Stimulated activated CD4-positive, alpha-beta T cell treated with anti-CD3 and anti-CD28 coated beads, TNF-alpha, amount 100 ng/mL, for 1 hour (primary cell): Measurements from ENCODE around the gene TENM3.

Experiments used
- DNase-seq, 3 donors: peaks; one replicate each; pipeline ENCODE4 v3.0.0-alpha.2; 2020; ENCODE audit warnings: low read depth in 3 of 3, low spot score in 1 of 3

The TENM3 gene

DNA sequence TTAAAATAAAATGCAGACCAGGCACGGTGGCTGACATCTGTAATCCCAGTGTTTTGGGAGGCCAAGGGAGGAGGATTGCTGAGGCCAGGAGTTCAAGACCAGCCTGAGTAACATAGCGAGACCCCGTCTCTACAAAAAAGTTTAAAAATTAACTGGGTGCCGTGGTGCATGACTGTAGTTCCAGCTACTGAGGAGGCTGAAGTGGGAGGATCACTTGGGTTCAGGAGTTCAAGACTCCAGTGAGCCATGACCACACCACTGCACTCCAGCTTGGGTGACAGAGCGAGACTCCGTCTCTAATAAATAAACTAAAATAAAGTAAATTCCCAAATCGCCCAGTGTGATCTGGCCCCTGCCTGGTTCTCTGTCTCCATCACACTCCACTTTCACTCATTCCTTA lies 43.7 kb downstream of the TENM3 start:
- no peak for DNase-seq

DNA sequence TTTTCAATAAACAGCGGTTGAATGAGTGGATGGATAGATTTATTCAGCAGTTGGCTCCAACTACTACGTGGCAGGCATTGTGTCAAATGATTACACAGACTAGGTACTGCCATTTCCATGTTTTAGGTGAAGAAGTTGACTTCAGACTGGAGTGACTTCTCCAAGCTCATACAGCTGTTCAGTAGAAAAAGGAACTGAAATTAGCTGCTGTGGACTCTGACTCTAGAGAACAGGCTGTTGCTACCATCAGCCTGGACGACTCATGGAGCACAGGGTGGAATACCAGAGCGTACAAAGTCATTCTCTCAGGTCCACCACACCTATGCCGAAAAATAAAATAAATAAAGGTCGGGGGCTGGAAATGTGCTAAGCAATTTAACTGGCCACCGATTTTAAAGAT lies 45.3 kb downstream of the TENM3 start:
- no peak for DNase-seq

DNA sequence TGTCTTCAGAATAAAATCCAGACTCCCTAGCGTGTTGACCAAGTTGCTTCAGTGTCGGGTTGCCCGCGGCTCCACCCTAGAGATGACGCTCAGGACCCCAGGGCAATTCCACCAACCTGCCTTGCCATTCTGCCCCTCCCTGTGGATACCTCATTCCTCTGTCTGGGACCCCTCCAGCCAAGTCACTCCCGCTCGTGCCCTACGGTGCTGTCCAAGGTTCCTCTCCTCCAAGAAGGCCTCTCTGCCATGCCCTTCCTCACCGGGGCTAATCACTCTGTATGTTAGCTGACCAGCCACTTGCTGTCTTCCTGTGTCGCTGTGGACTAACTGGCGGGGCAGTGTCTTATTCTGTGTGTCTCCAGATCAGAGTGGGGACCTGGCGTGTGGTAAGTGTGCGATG lies 46.6 kb downstream of the TENM3 start:
- DNase-seq = no peak

DNA sequence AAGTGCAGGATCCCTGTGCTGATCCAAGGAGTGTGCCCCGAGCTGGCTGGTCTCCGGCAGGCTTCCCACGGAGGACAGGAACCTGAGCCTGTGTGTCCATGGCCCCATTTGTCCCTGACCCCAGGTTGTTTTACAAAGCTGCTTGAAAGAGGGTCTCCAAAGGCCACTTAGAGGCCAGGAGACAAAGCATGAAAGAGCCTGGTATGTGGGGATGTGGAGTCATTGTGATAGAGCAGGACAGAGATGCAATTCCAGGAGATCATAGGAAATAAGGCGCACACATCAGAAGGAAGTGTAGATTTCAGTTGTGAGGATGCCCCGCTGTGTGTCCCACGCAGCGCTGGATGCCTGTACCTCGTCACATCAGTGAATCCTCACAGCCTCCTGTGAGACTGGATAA lies 48.0 kb downstream of the TENM3 start:
- no peak for DNase-seq

DNA sequence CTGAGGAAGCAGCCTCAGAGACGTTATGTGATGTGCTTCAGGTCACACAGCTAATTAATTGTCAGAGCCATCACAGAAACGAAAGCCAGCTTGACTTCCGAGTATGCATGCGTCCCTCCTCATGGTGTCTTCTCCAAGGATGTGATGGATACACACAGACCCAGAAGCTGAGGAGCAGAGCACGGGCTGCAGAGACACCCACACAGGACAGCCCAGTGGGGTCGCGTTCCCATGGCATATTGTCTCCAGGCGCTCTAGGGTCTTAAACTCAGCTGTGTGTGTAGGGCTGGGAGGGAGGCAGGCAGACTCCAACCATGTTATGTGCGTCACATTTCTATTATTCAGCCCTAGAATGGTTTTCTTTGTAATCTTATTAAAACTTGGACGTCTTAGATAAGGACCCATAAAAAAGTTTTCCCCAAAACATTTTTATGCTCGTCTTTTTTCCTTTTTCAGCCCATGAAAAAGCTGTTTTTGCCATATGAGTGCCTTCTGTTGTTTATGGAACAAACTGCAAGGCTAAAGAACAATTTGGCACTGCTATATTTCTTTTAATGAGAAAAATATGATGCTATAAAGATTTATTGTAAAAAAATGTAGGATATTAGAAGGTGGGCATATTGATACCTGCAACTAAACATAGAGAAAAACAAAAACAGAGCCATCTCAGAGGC lies 48.5 kb downstream of the TENM3 start:
- no peak for DNase-seq

DNA sequence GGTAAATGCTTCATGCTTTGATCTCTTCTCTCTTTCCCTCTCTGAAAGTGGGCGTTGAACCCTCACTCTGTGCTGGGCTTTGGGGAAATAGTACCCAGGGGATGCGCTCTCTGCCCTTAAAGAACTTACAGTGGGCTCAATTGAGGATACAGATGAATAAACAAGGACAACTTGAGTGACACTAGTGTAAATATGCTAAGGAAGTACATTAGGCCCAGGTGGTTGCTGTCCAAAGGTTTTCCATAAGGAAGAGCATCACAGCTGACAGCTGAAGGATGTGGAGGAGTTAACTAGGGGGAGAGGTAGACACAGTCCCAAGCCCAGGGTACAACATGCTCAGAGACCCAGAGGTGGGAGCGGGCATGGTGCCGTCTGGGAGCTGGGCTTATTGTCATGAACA lies 49.4 kb downstream of the TENM3 start:
- no peak for DNase-seq

DNA sequence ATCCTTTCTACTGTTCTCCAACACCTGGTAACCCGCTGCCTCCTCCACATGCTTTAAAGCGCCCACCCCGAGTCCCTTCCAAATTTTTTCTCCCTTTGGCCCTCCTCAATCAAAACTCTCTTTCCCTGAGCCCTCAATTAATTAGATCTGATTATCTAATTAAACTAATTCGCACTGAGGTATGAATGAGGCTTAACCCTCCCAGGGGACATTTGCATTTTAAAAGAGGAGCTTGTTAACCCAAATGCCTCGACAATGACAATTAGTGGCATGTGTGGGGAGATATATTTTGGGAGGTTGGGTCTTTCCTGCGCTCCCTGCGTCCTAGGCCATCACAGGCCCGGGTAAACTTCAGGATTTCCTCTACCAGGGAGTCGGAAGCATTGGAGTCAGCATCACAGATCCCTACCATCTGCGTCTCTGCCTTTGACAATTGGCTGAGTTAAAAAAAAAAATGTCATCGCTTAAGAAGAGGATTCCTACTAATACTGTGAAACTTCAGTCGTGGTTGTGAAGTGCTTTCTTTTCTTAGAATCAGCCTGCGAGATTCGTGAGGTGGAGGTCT lies 50.6 kb downstream of the TENM3 start:
- DNase-seq = no peak

DNA sequence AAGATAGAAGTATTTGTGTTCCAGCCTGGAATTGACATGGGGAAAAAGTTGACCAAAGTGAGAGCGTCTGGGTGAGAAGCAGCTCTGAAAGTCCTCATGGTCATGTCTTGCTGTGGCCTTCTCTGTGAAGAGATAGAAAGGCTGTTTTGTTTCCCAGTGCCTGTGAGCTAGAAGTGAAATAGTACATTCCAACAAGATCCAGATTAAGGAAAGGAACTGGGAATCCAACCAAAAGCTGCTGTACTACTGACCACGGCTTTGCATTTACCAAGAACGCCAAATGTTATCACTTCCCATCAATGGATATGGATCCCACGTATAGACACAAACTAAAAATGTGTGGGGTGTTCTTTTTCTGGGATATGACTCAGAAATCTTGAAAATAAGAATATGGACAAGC lies 51.2 kb downstream of the TENM3 start:
- no peak for DNase-seq

DNA sequence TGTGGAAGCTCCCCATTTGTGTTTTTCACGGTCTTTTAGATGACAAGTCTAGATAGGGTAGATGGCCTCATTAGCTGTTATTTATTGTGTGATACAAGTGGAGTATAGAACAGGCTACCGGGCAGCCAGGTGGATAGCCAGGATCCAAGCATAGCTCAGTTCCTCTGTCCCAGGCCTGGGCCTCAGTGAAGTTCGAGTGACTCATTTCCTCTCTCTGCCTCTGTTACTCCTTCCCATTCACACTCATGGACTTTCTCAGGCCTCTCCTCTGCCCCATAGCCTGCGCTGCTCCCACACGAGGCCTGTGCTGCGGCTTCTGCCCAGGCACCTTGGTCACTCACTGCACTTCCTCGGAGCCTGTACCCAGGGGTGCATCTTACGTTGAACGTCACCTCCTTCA lies 54.5 kb downstream of the TENM3 start:
- no peak for DNase-seq

DNA sequence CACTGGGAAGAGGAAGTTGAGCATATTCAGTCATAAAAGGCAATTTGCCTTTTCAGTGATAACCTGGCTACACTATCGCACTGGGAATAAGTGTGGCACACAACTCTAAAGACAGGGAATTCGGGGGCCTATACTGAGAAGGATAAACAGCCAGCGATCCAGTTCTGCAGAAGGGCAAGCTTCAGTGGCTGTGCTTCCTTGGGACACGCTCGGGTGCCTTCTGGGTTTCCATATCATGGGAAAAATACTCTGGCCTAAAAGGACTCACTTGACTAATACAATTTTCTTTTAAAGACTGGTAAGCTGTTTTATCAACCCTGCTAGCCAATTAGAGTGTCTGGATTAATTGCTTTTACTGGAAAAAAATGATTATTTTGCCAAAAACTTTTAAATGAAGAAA lies 58.5 kb downstream of the TENM3 start:
- DNase-seq = no peak

DNA sequence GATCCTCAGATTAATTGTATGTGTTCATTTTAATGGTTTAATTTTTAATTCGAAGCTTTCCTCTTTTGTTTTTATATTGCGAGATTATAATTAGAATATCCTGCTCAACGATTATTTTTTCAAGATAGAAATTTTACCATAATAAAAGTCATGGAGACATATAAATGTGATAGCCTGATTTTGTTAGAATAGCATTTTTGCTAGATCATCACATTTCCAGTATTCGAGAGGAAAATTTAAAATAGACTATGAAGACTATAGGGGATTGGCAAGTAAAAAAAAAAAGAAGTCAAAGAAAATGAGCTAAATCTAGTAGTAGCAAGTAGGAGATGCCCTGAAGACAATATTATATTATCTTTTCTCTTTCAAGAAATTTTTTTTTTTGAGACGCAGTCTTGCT lies 60.6 kb downstream of the TENM3 start:
- no peak for DNase-seq

DNA sequence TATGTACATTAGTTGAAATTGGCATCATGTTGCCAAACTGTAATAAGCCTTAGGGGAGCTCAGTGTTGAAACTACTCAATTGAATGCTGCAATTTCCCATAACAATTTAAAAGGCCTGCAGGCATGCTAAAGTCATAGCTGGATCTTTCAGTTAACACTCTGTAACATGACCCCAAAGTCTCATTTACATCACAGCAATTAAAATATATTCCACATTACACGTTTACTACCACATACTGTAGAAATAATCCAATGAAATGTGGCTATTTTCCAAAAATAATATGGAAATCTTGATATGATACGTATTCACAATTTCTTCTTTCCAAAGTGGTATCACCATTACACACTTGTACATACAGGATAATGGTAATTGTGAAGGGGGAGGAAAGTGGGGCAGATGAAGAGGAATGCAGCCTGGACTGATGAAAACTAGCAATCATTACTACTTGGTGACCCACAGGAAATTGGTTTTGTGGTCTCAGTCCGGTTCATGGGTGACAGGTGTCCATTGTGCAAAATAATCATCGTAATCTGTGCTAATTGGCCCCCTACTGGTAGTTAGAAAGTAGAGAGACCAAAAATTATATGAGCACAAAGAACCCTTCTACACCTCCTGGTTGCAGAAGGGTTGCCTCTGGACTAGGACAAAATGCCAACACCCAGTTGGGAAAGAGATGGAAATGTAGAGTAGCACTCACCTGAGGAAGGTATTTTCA lies 63.7 kb downstream of the TENM3 start:
- DNase-seq = no peak

DNA sequence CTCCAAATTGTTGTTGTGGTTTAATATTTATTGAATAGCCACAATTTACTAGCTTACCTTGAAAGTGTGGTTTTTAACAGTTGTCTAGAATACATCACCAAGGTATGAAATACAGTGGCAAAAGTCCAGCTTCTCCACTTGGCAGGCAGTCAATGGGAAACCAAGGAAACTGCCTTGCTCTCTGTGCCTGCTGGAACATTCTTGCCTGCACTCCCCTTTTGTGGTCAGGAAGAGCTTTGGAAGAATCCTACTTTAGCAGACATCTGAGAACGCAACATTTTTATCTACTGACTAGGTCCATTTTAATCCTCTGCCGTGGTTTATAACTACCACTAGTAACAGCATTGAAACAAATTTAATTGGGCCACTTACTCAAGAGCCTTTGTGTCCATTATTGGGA lies 64.5 kb downstream of the TENM3 start:
- DNase-seq = no peak

DNA sequence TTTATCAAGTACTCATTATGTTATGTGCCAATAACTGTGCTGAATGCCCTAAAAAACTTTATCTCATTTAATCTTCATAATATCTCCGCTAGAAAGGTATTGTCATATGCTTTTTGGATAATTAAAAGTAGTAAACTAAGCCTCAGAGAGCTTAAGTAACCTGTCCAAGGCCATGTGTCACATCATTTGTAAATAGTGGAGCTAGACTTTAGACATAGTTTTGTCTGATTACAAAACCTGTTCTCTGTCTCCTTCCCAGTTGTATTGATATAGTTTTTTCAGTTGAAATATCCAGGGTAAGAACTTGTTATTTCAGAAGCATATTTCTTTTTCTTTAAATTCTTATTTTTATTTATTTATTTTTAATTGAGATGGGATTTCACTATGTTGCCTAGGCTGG lies 66.7 kb downstream of the TENM3 start:
- no peak for DNase-seq

DNA sequence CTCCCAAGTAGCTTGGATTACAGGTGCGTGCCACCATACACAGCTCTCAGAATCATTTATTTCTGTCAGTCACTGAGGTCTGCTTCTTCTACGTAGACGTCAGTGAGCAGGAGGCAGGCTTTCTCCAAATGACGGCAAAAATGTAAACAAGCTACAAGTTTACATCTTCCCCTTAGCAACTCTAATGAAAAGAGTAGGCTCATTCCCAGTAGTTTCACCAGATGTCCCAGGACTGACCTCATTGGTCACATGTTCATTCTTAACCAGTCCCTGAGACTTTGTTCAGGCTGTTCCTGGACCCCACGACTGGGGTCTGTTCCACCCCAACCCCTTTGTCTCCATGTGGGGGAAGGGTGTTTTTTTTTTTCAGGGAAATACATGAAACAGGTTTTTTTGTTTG lies 67.1 kb downstream of the TENM3 start:
- no peak for DNase-seq

DNA sequence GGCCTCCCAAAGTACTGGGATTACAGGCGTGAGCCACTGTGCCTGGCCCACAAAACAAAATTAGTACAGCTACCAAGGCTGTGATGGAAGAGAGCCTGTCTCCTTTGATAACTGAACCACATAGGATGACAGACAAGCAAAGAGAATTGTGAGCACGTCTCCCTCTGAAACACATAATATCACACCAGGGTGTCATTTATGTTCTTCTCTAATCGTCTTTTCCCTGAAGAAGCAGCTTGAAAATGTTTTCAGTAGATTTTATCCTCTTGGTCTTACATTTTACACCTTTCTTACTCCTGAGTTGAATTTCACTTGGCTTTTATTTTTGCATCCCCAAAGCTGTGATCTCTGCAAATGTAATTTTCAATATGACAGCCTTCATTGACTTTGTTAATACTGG lies 67.8 kb downstream of the TENM3 start:
- no peak for DNase-seq

DNA sequence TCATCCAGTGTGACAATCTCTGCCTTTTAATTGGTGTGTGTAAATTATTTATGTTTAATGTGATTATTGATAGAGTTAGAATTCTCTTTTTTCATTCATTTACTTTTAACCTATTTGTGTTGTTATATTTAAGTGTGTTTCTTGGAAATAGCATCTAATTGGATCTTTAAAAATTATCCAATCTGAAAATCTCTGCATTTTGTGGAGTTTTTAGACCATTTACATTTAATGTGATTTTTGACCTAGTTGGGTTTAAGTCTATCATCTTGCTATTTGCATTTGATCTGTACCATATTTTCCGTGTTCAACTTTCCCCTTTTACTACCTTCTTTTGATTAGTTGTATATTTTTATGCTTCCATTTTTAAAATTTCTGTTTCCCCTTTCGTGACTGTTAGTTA lies 71.3 kb downstream of the TENM3 start:
- DNase-seq = no peak

DNA sequence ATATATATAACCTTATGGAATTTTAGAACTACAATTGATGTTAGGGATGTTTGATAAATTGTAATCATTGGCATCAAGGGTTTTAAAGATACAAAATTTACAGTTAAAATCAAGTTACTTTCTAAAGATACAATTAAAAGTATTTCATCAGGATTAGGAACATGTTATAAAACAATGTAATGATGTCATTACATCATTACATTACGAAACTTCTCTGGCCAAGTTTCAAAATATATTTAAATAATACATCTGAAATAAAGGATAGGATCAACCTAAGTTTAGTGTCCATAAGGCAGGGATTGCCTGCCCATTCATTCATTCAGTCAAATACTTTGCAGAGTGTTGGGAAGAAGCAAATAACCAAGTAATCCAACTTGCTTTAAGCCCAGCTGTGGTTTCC lies 75.1 kb downstream of the TENM3 start:
- DNase-seq = no peak

DNA sequence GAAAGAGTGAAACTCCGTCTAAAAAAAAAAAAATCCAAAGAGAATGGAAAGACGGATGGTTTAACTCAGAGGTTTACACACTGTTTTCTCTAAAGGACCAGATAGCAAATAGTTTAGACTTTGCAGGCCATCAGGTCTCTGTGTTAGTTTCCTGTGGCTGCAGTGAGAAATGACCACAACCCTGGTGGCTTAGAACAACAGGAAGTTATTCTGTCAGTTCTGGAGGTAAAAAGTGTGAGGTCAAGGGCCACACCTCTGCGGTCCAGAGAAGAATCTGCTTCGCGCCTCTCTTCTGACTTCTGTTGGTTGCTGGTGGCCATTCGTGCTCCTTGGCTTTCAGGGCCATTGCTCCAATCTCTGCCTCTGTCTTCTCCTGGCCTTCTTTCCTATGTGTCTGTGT lies 76.9 kb downstream of the TENM3 start:
- no peak for DNase-seq

DNA sequence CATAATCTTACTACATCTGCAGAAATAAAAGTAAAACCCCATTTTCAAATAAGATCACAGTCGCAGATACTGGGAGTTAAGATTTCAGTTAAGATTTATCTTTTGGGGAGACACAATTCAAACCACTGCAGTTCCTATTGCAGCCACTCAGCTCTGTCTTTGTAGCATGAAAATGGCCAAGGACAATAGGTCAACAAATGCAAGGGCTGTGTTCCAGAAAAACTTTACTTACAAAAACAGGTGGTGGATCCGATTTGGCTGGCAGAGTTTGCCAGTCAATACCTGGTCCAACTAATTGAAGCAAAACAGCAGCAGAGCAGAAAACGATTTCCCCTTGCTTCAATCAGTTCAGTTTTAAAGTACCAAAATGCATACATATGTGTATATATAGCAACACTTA lies 77.4 kb downstream of the TENM3 start:
- DNase-seq = no peak

DNA sequence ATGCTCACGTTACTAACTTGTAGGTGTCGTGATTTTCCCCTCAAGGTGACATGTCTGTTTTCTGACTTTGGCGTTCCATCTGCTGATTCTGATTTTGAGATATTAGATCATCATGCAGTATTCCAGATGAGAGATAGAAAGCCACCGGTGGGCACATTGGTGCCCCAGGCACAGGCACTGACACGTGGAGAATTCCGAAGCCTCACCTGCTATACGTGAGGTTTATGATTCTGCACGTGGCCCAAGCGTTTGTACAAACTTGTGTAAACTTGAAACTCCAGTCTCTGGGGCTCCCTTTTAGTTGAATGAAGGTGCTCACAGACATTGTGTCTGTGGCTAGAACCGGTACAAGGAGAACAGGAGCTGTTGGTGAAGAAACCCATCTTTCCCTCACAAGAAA lies 81.1 kb downstream of the TENM3 start:
- no peak for DNase-seq

DNA sequence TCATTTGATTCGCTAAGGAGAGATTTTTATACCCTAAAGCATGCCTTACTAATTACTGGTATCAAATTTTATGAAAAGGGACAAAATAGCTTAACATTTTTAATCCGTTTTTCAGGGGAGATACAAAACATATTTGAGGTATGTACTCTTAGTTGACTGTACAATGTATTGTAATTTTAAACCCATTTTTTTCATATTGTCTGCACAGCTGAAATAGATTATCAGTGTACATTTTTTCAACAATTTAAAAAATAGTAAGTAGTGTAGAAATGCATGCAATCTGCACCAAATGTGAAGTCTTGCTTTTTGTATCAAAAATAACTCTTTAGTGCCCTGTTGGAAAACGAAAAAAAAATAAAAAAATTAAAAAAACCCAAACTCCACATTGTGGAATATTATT lies 82.2 kb downstream of the TENM3 start:
- no peak for DNase-seq

DNA sequence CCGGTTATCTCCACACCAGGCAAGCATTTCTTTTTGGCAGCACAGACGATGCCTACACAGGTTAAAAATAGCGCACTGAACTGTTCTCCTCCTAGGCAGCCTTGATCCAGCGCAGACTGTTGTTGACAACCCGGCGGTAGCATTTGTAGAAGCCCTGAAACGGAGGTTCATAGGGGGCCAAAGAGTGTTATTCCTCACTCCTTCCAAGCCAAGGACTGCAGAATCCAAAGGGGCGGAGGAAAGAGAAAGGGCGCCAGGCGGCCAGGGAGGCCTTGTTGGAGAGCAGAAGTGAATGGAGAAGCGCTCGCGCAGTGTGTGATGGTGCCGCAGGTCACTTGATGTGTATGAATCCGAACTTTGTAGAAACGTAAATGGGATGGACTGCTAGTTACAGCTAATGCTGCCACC lies 82.7 kb downstream of the TENM3 start:
- DNase-seq = no peak
